C4-2B (cell line): ENCODE results near the gene RPP25L.

ENCODE experiments used
- ZFX ChIP-seq: fragments of 450-650 bp; IDR thresholded peaks from 2 replicates; pipeline ENCODE4 v1.6.1; 2017
- TF ChIP-seq, protein P1 (sequence below): fragments of 450-650 bp; conservative IDR thresholded peaks from 2 replicates; pipeline ENCODE4 v1.5.1; 2017; ENCODE audit warnings: mild to moderate bottlenecking

- TF ChIP-seq, protein P1, sequence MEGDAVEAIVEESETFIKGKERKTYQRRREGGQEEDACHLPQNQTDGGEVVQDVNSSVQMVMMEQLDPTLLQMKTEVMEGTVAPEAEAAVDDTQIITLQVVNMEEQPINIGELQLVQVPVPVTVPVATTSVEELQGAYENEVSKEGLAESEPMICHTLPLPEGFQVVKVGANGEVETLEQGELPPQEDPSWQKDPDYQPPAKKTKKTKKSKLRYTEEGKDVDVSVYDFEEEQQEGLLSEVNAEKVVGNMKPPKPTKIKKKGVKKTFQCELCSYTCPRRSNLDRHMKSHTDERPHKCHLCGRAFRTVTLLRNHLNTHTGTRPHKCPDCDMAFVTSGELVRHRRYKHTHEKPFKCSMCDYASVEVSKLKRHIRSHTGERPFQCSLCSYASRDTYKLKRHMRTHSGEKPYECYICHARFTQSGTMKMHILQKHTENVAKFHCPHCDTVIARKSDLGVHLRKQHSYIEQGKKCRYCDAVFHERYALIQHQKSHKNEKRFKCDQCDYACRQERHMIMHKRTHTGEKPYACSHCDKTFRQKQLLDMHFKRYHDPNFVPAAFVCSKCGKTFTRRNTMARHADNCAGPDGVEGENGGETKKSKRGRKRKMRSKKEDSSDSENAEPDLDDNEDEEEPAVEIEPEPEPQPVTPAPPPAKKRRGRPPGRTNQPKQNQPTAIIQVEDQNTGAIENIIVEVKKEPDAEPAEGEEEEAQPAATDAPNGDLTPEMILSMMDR = no peak
- no peak for TF ChIP-seq ZFX
Measured at GRCh38 chr9:34590381-34591247, 21.3 kb downstream of the RPP25L start.
